ENCODE data around the gene ANKRD55.
"Not testable (repeated sequence)": the region's sequence is repeated elsewhere in the genome, so short reads cannot be mapped to it uniquely, and the experiment has no call there.

ANKRD55 gene

DNA sequence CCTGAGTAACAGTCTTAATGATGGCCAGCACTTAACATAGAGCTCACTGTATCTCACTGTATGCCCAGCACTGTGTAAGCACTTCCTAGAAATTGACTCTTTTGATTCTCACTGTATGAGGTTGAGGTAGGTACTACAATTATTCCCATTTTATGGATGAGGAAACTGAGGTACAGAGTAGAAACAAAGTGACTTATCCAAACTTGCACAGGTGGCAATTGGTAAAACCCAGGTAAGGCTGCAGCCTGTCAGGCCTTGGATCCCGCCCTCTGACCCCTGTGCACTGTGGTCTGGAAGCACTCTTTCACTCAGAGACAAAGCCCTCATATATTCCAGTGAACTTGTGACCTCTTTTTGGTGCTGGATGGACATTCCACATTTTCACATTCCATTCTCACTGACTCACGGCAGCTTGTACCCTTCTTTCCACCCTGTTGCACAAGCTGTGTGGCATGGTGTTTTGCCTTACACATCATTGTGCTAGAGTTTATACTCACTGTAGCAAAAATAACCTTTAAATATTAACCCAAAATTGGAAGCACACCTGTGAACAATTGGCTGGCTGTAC lies 21.7 kb downstream of the ANKRD55 start:
- TF ChIP-seq LEF1 (IDR thresholded peaks at IDR 0.05; ENCODE audit: borderline replicate concordance) (no peak), ZNF384 (IDR thresholded peaks at IDR 0.05) (no peak), ELF4 (IDR thresholded peaks at IDR 0.05) (no peak), SUZ12 (IDR thresholded peaks at IDR 0.05) (no peak), BHLHE40 (IDR thresholded peaks at IDR 0.05; ENCODE audit: borderline replicate concordance) (no peak), SP1 (IDR thresholded peaks at IDR 0.05) (no peak), ARNT (IDR thresholded peaks at IDR 0.05) (no peak), CTBP1 (IDR thresholded peaks at IDR 0.05; ENCODE audit: borderline replicate concordance) (no peak), HDGF (IDR thresholded peaks at IDR 0.05; ENCODE audit: borderline replicate concordance) (no peak), FOXM1 (IDR thresholded peaks at IDR 0.05; ENCODE audit: borderline replicate concordance) (no peak), FOXA1 (IDR thresholded peaks at IDR 0.05) (no peak), TARDBP (IDR thresholded peaks at IDR 0.05) (no peak), L3MBTL2 (conservative IDR thresholded peaks at IDR 0.05) (no peak), NFRKB (IDR thresholded peaks at IDR 0.05) (no peak)
- TF ChIP-seq, protein P1, sequence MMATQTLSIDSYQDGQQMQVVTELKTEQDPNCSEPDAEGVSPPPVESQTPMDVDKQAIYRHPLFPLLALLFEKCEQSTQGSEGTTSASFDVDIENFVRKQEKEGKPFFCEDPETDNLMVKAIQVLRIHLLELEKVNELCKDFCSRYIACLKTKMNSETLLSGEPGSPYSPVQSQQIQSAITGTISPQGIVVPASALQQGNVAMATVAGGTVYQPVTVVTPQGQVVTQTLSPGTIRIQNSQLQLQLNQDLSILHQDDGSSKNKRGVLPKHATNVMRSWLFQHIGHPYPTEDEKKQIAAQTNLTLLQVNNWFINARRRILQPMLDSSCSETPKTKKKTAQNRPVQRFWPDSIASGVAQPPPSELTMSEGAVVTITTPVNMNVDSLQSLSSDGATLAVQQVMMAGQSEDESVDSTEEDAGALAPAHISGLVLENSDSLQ (IDR thresholded peaks at IDR 0.05), result no peak
- no peak for DNase-seq (ENCODE audit: extremely low spot score)
- ChIA-PET CTCF (no interaction called here), POLR2A (no interaction called here)

DNA sequence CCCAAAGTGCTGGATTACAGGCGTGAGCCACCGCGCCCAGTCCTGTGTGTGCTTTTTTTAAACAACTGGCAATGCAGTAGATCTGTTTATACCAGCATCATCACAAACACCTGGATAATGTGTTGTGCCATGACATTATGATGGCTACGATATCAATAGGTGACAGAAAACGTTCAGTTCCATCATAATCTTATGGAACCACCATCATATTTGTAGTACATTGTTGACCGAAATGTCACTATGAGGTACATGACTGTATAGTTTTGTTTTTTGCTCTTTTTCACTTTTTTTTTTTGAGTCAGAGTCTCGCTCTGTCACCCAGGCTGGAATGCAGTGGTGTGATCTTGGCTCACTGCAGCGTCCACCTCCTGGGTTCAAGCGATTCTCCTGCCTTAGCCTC lies 24.4 kb downstream of the ANKRD55 start:
- ChIA-PET POLR2A (no interaction called here), CTCF (no interaction called here)

DNA sequence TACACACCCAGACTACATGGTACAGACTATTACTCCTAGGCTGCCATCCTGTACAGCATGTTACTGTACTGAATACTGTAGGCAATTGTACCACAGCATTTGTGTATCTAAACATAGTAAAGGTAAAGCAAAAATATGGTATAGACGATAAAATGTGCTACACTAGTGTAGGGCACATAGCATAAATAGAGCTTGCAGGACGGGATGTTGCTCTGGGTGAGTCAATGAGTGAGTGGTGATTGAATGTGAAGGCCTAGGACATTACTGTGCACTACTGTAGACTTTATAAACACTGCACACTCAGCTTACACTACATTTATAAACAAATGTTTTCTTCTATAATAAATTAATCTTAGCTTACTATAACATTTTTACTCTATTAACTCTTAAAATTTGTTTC lies 25.6 kb downstream of the ANKRD55 start:
- TF ChIP-seq FOXM1 (IDR thresholded peaks at IDR 0.05; ENCODE audit: borderline replicate concordance), result no peak
- no peak for TF ChIP-seq FOXK2 (IDR thresholded peaks at IDR 0.05)
- TF ChIP-seq LEF1 (IDR thresholded peaks at IDR 0.05; ENCODE audit: borderline replicate concordance), result no peak
- no peak for TF ChIP-seq ELF4 (IDR thresholded peaks at IDR 0.05)
- no peak for TF ChIP-seq SUZ12 (IDR thresholded peaks at IDR 0.05)
- TF ChIP-seq ZNF384 (IDR thresholded peaks at IDR 0.05), result no peak
- no peak for TF ChIP-seq BHLHE40 (IDR thresholded peaks at IDR 0.05; ENCODE audit: borderline replicate concordance)
- no peak for TF ChIP-seq CTBP1 (IDR thresholded peaks at IDR 0.05; ENCODE audit: borderline replicate concordance)
- no peak for TF ChIP-seq FOXA1 (IDR thresholded peaks at IDR 0.05)
- ChIA-PET CTCF (no interaction called here), POLR2A (no interaction called here)
- no peak for DNase-seq (ENCODE audit: extremely low spot score)

More for the DNA sequence above, 24.4 kb downstream of the ANKRD55 start:
- TF ChIP-seq LEF1 (IDR thresholded peaks at IDR 0.05; ENCODE audit: borderline replicate concordance) (no peak), HDGF (IDR thresholded peaks at IDR 0.05; ENCODE audit: borderline replicate concordance) (no peak), FOXM1 (IDR thresholded peaks at IDR 0.05; ENCODE audit: borderline replicate concordance) (no peak), ZNF384 (IDR thresholded peaks at IDR 0.05) (no peak), CTBP1 (IDR thresholded peaks at IDR 0.05; ENCODE audit: borderline replicate concordance) (no peak), TARDBP (IDR thresholded peaks at IDR 0.05) (no peak)
- TF ChIP-seq, protein P1 (IDR thresholded peaks at IDR 0.05), result no peak
- DNase-seq (ENCODE audit: extremely low spot score), result no peak

DNA sequence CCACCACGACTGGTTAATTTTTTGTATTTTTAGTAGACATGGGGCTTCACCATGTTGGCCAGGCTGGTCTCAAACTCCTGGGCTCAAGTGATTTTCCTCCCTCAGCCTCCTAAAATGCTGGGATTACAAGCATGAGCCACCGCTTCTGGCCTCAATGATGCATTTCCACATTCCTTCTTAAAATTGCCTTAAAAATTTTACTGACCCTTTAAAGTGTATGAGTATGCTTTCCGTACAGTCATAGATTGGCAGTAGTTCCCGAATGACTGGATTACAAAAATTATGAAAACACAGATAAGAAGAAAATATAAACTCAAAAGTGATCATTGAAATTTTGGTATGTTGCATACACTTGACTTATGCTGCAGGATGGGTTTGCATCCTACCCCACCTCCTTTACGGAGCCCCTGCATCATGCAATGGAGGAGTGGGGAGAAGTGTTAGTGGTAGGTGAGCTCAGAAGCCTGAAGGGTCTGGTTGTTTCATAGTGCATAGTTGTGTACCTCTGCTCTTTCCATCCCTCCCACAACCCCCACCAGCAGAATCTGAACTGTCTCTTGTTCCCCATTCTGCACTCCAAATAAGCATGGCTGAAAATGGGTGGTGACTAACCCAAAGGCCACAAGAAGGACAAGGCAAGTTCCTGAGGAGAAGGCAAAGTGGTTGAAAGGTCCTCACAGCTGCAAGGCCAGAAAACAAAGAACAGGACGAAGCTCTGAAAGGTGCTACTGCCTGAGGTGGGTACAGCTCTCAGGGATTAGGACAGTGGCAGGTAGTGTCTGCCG lies 26.8 kb downstream of the ANKRD55 start:
- DNase-seq (ENCODE audit: extremely low spot score), result no peak
- TF ChIP-seq HDGF (IDR thresholded peaks at IDR 0.05; ENCODE audit: borderline replicate concordance) (no peak), NFRKB (IDR thresholded peaks at IDR 0.05) (no peak)
- TF ChIP-seq, protein P1 (IDR thresholded peaks at IDR 0.05), result no peak
- ChIA-PET POLR2A (no interaction called here), CTCF (no interaction called here)

DNA sequence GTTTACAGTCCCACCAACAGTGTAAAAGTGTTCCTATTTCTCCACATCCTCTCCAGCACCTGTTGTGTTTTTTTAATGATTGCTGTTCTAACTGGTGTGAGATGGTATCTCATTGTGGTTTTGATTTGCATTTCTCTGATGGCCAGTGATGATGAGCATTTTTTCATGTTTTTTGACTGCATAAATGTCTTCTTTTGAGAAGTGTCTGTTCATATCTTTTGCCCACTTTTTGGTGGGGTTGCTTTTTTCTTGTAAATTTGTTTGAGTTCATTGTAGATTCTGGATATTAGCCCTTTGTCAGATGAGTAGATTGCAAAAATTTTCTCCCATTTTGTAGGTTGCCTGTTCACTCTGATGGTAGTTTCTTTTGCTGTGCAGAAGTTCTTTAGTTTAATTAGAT lies 29.2 kb downstream of the ANKRD55 start:
- CTCF ChIA-PET; DNase-seq (ENCODE audit: extremely low spot score); POLR2A ChIA-PET: not testable (repeated sequence)

DNA sequence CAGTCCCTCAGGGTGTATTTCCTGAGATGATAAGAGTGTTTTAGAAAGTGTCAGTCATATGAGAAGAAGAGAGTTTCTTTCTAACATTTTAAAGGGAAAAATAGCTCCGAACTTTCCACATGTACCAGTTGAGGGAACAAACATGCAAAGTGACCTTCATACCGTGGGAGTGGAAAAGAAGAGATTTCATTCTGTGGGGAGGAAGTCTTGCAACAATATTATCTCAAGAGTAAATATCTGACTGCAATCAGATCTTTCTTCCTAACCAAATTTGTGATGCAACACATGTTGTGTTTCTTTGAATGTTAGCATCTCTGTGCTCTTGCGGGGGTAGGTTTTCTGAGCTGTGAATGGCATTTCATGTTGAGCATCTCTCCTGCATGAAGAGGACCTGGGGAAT lies 30.6 kb downstream of the ANKRD55 start:
- ChIA-PET CTCF (interaction anchor here (0.6 to 2.6 kb wide), 2 partner anchors 220 to 266 kb away, joined by 4 to 24 read pairs; no protein-coding TSS in a partner anchor), POLR2A (no interaction called here)
- no peak for DNase-seq (ENCODE audit: extremely low spot score)
- TF ChIP-seq FOXK2 (IDR thresholded peaks at IDR 0.05) (no peak), NFRKB (IDR thresholded peaks at IDR 0.05) (no peak), ARNT (IDR thresholded peaks at IDR 0.05) (no peak), LEF1 (IDR thresholded peaks at IDR 0.05; ENCODE audit: borderline replicate concordance) (no peak), ELF4 (IDR thresholded peaks at IDR 0.05) (no peak), FOXA1 (IDR thresholded peaks at IDR 0.05) (no peak), FOXM1 (IDR thresholded peaks at IDR 0.05; ENCODE audit: borderline replicate concordance) (no peak), L3MBTL2 (conservative IDR thresholded peaks at IDR 0.05) (no peak), TARDBP (IDR thresholded peaks at IDR 0.05) (no peak), ZNF384 (IDR thresholded peaks at IDR 0.05) (no peak), BHLHE40 (IDR thresholded peaks at IDR 0.05; ENCODE audit: borderline replicate concordance) (no peak), CTBP1 (IDR thresholded peaks at IDR 0.05; ENCODE audit: borderline replicate concordance) (no peak), HDGF (IDR thresholded peaks at IDR 0.05; ENCODE audit: borderline replicate concordance) (no peak), SUZ12 (IDR thresholded peaks at IDR 0.05) (no peak), SP1 (IDR thresholded peaks at IDR 0.05) (no peak)
- TF ChIP-seq, protein P1 (IDR thresholded peaks at IDR 0.05), result no peak

DNA sequence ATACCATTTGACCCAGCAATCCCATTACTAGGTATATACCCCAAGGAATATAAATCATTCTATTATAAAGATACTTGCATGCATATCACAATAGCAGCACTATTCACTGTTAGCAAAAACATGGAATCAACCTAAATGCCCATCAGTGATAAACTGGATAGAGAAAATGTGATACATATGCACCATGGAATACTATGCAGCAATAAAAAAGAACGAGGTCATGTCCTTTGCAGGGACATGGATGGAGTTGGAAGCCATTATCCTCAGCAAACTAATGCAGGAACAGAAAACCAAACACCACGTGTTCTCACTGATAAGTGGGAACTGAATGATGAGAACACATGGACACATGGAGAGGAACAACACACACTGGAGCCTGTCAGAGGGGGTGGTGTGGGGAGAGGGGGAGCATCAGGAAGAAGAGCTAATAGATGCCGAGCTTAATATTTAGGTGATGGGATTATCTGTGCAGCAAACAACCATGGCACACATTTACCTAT lies 31.3 kb downstream of the ANKRD55 start:
- POLR2A ChIA-PET; DNase-seq (ENCODE audit: extremely low spot score): not testable (repeated sequence)
- CTCF ChIA-PET, result interaction anchor here (0.8 to 2.6 kb wide), 3 partner anchors 79 to 267 kb away, joined by 3 to 24 read pairs (median 3); no protein-coding TSS in a partner anchor

Measured in HEK293T (cell line).